ENCODE measurements around the gene BRD2. TPM values are rescaled to one million over a fixed set of nuclear protein-coding genes. Genes with fewer than 3 reads are reported as not detected.
A peak's percentile ranks its signal among the peaks of the same experiment; 100 is the strongest.

The BRD2 gene
- total RNA-seq, 2 experiments from 2014 or later = 340 to 378 TPM

DNA sequence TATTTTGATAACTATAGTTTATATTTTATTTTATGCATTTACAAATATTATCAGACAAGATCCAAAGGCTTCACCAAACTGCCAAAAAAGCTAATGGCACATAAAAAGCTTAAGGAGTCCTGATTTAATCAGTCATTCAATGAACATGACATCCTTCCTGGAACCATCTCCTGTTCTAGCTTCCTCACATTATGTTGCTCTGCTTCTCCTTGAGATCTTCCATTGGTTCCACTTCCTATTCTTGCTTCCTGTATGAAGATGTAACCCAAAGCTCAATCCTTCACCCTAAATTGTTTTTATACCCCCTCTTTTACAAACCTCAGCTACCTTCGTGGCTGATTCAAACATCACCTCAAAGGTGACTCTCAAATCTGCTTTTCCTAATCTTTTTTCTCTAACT lies 4.5 kb upstream of the BRD2 start:
- H3K4me3 Mint-ChIP-seq = no peak overlapping the region
- Histone ChIP-seq H3K4me3 (ENCODE audit: low read length) (no peak overlapping the region), H3K4me1 (ENCODE audit: insufficient read depth, low read length) (peaks cover 20% of the 10 kb centered on the region)

DNA sequence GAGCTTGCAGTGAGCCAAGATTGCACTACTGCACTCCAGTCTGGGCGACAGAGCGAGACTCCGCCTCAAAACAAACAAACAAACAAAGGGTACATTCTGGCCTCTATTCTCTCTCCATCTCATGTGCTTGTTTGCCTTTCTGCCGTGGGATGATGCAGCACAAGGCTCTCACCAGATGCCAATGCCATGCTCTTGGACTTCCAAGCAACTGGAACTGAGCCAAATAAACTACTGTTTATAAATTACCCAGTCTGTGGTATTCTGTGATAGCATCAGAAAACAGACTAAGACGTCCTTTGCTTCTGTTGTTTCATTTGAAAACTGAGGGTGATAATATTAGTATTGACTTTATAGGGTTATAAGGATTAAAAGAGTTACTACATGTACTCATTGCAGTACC lies 3.6 kb upstream of the BRD2 start:
- peaks cover 27% of the 10 kb centered on the region for H3K4me1 ChIP-seq (ENCODE audit: insufficient read depth, low read length)
- POLR2A ChIA-PET = interaction anchor here (1.1 to 11.7 kb wide), 4 partner anchors 8 to 123 kb away, joined by 3 to 444 read pairs (median 30); partner anchors contain the start of genes HLA-DMA, PSMB8 and TAP2
- no peak overlapping the region for H3K4me3 ChIP-seq (ENCODE audit: low read length)
- Mint-ChIP-seq H3K27me3 (no peaks in the 10 kb centered on the region), H3K4me1 (ENCODE audit: low read depth) (peaks cover 59% of the 10 kb centered on the region), H3K4me3 (peak overlapping the region; percentile 26), H3K9me3 (no peaks in the 10 kb centered on the region), H3K36me3 (ENCODE audit: low read depth) (peaks cover 19% of the 10 kb centered on the region), H3K27ac (peak overlapping the region; percentile 100)
- TF ChIP-seq, protein P1, sequence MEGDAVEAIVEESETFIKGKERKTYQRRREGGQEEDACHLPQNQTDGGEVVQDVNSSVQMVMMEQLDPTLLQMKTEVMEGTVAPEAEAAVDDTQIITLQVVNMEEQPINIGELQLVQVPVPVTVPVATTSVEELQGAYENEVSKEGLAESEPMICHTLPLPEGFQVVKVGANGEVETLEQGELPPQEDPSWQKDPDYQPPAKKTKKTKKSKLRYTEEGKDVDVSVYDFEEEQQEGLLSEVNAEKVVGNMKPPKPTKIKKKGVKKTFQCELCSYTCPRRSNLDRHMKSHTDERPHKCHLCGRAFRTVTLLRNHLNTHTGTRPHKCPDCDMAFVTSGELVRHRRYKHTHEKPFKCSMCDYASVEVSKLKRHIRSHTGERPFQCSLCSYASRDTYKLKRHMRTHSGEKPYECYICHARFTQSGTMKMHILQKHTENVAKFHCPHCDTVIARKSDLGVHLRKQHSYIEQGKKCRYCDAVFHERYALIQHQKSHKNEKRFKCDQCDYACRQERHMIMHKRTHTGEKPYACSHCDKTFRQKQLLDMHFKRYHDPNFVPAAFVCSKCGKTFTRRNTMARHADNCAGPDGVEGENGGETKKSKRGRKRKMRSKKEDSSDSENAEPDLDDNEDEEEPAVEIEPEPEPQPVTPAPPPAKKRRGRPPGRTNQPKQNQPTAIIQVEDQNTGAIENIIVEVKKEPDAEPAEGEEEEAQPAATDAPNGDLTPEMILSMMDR (IDR thresholded peaks at IDR 0.05) = no peak
- H3K27ac ChIP-seq (ENCODE audit: low read depth in 1 of 2, low read length in 2 of 2) = no peak overlapping the region
- DNase-seq = no peak
- H3K27me3 ChIP-seq (ENCODE audit: control insufficient read depth in 1 of 2, insufficient read depth in 2 of 2, low read length in 2 of 2) = no peaks in the 10 kb centered on the region
- CTCF ChIA-PET = interaction anchor here (1.3 to 13.1 kb wide), 4 partner anchors 9 to 97 kb away, joined by 3 to 177 read pairs (median 16); partner anchors contain the start of gene HLA-DMA
- intact Hi-C loops (cut with DNase I, micrococcal nuclease) = loop anchor here in 1 of 2 experiments (5.0 kb wide), 1 partner anchor 767 kb away; no protein-coding TSS in a partner anchor
- ATAC-seq (ENCODE audit: poor library complexity) = no peak
- H3K36me3 ChIP-seq (ENCODE audit: insufficient read depth, low read length) = no peaks in the 10 kb centered on the region
- no peaks in the 10 kb centered on the region for H3K9me3 ChIP-seq (ENCODE audit: control insufficient read depth in 1 of 2, insufficient read depth in 1 of 2, low read length in 2 of 2)

More for the DNA sequence above, 4.5 kb upstream of the BRD2 start:
- TF ChIP-seq, protein P1 (IDR thresholded peaks at IDR 0.05) = no peak
- POLR2A ChIA-PET = interaction anchor here (0.6 to 4.6 kb wide), 4 partner anchors 9 to 16 kb away, joined by 3 to 57 read pairs (median 4); partner anchors contain the start of gene HLA-DMA
- ATAC-seq (ENCODE audit: poor library complexity) (no peak), DNase-seq (no peak)
- Histone ChIP-seq H3K27ac (ENCODE audit: low read depth in 1 of 2, low read length in 2 of 2) (no peak overlapping the region), H3K36me3 (ENCODE audit: insufficient read depth, low read length) (no peaks in the 10 kb centered on the region), H3K27me3 (ENCODE audit: control insufficient read depth in 1 of 2, insufficient read depth in 2 of 2, low read length in 2 of 2) (no peaks in the 10 kb centered on the region), H3K9me3 (ENCODE audit: control insufficient read depth in 1 of 2, insufficient read depth in 1 of 2, low read length in 2 of 2) (no peaks in the 10 kb centered on the region)
- intact Hi-C loops (cut with DNase I, micrococcal nuclease) = no loop called here
- peaks cover 14% of the 10 kb centered on the region for H3K36me3 Mint-ChIP-seq (ENCODE audit: low read depth)
- no peaks in the 10 kb centered on the region for H3K27me3 Mint-ChIP-seq
- no peaks in the 10 kb centered on the region for H3K9me3 Mint-ChIP-seq
- H3K27ac Mint-ChIP-seq = peak overlapping the region; percentile 50
- peaks cover 59% of the 10 kb centered on the region for H3K4me1 Mint-ChIP-seq (ENCODE audit: low read depth)
- CTCF ChIA-PET = interaction anchor here (1.3 to 3.6 kb wide), 8 partner anchors 8 to 111 kb away, joined by 3 to 29 read pairs (median 6); partner anchors contain the start of genes HLA-DMA and TAP1

DNA sequence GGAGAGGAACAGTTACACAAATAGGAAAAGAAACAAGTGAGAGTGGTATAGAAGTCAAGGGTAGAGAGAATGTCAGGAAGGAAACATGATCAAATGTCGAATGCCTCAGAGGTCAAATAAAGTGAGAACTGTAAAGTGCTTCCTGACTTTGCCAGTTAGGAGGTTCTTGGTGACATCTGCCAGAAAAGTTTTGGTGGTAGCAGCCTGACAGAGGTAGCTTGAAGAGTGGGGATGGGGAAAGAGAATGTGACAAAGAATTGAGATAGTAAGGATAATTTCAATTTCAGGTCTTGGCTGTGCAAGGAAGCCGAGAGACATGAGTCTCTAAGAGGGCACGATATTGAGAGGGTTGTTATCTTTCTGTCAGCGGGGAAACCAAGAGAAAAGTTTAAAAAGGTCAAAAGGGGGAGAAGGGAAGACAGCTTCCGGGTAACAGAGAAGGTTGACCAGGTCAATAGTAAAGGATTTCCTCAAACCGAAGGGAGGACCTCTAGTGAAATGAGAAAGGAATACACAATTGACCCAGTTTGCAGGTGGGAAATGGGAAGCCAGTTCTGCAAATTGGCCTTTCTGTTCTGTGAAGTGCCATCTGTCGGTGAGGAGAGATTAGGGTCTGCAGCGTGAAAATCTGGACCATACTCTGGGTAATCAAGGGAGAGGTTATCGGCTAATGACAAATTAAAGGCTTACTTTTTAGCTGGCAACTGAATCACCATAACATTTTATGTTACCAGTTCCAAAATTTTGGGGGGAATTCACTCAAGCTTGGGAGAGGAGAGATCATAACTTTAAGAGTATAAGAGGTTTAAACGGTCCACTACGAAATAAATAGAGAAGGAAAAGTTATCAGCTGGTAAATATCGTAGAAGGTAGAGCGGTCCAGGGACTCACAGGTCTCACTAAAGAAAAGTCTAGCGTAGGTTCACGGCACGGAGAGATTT lies 973 bp upstream of the BRD2 start:
- Histone ChIP-seq H3K36me3 (ENCODE audit: insufficient read depth, low read length) (peaks cover 3% of the 10 kb centered on the region), H3K9me3 (ENCODE audit: control insufficient read depth in 1 of 2, insufficient read depth in 1 of 2, low read length in 2 of 2) (no peaks in the 10 kb centered on the region), H3K4me3 (ENCODE audit: low read length) (peak overlapping the region; percentile 97), H3K27me3 (ENCODE audit: control insufficient read depth in 1 of 2, insufficient read depth in 2 of 2, low read length in 2 of 2) (no peaks in the 10 kb centered on the region), H3K27ac (ENCODE audit: low read depth in 1 of 2, low read length in 2 of 2) (peak overlapping the region; percentile 91 to 98), H3K4me1 (ENCODE audit: insufficient read depth, low read length) (peaks cover 40% of the 10 kb centered on the region)
- peak in 4 of 14 experiments; percentile 40 to 72 (median 64) for DNase-seq
- intact Hi-C loops (cut with DNase I, micrococcal nuclease) = loop anchor here (1.0 to 5.0 kb wide), 4 partner anchors 14 to 770 kb away; partner anchors contain the start of gene HLA-DMA (in 2 of the 2)
- Mint-ChIP-seq H3K4me3 (peak overlapping the region; percentile 90), H3K4me1 (ENCODE audit: low read depth) (peaks cover 50% of the 10 kb centered on the region), H3K27ac (peak overlapping the region; percentile 100), H3K9me3 (no peaks in the 10 kb centered on the region), H3K27me3 (no peaks in the 10 kb centered on the region), H3K36me3 (ENCODE audit: low read depth) (peaks cover 44% of the 10 kb centered on the region)
- CTCF ChIA-PET = interaction anchor here (0.8 to 13.1 kb wide), 14 partner anchors 12 to 321 kb away, joined by 3 to 177 read pairs (median 4); partner anchors contain the start of genes HLA-DMA, TAP1, TAP2 and WDR46
- TF ChIP-seq, protein P1 (IDR thresholded peaks at IDR 0.05) = peak; percentile 61
- POLR2A ChIA-PET = interaction anchor here (0.6 to 12.1 kb wide), 15 partner anchors 9 to 770 kb away, joined by 3 to 444 read pairs (median 12); partner anchors contain the start of genes HLA-DMA, HLA-DMB, PSMB8 and PSMB9
- ATAC-seq (ENCODE audit: poor library complexity) = no peak
